OCI-LY3 (cell line): ENCODE results near the gene CDKN2C.
"Not testable (repeated sequence)": the region's sequence is repeated elsewhere in the genome, so short reads cannot be mapped to it uniquely, and the experiment has no call there.

Experiments used
- H2AFZ ChIP-seq: fragments of 200-600, 300-600 bp; shearing (Covaris generic); 2 replicates; pipeline ENCODE4 v1.6.0; 2014; ENCODE audit warnings: antibody characterized with exemption, low read depth, low read length
- H3K27ac ChIP-seq: fragments of 200-600, 300-600 bp; sonication (generic); 2 replicates; pipeline ENCODE4 v1.5.1; 2014; ENCODE audit warnings: mild to moderate bottlenecking, low read length, moderate library complexity, mixed read lengths
- H3K27me3 ChIP-seq: fragments of 200-600, 300-600 bp; sonication (generic); 2 replicates; pipeline ENCODE4 v1.6.1; 2014; ENCODE audit warnings: low read depth, low read length, mixed read lengths
- H3K36me3 ChIP-seq: fragments of 200-600, 300-600 bp; sonication (generic); replicated peaks from 2 replicates; pipeline ENCODE3; 2014; ENCODE audit warnings: low read depth, low read length, mixed read lengths
- H3K4me1 ChIP-seq: fragments of 300-600, 200-600 bp; sonication (generic); 2 replicates; pipeline ENCODE4 v1.6.1; 2014; ENCODE audit warnings: low read length, mixed read lengths
- H3K4me2 ChIP-seq: fragments of 200-600, 300-600 bp; sonication (generic); 2 replicates; pipeline ENCODE4 v1.6.1; 2014; ENCODE audit warnings: low read length, mixed read lengths
- H3K4me3 ChIP-seq: fragments of 300-600, 200-600 bp; sonication (generic); 2 replicates; pipeline ENCODE4 v1.5.1; 2014; ENCODE audit warnings: antibody characterized with exemption, mild to moderate bottlenecking, low read length, moderate library complexity
- H3K79me2 ChIP-seq: fragments of 300-600, 200-600 bp; shearing (Covaris generic); 2 replicates; pipeline ENCODE4 v1.6.1; 2014; ENCODE audit warnings: mild to moderate bottlenecking, low read length, mixed read lengths
- H3K9ac ChIP-seq: fragments of 300-600, 200-600 bp; shearing (Covaris generic); 2 replicates; pipeline ENCODE4 v1.6.0; 2014; ENCODE audit warnings: mild to moderate bottlenecking, low read length, moderate library complexity
- H3K9me3 ChIP-seq: fragments of 200-600, 300-600 bp; shearing (Covaris generic); 2 replicates; pipeline ENCODE4 v1.6.1; 2014; ENCODE audit warnings: low read length, mixed read lengths; ENCODE audit not compliant: insufficient read depth
- H4K20me1 ChIP-seq: fragments of 200-600, 300-600 bp; sonication (generic); 2 replicates; pipeline ENCODE4 v1.6.1; 2016; ENCODE audit warnings: low read length, mixed read lengths; ENCODE audit not compliant: insufficient read depth
- CTCF ChIP-seq: fragments of 200-600, 300-600 bp; sonication (generic); IDR thresholded peaks from 2 replicates; pipeline ENCODE4 v1.5.1; 2014; ENCODE audit warnings: antibody characterized with exemption, low read length, low read depth
- EZH2phosphoT487 ChIP-seq: fragments of 200-600 bp; shearing (Covaris generic); IDR thresholded peaks from 2 replicates; pipeline ENCODE4 v1.6.1; 2018; ENCODE audit warnings: antibody characterized with exemption, mixed run types, low read depth

Gene CDKN2C

GRCh38 chr1:50949286-50949982 is 20.6 kb upstream of the CDKN2C start:
- no peaks in the 10 kb centered on the region for H3K4me1 ChIP-seq
- no peaks in the 10 kb centered on the region for H3K36me3 ChIP-seq
- H3K4me2 ChIP-seq: no peak overlapping the region
- H2AFZ ChIP-seq: no peak overlapping the region
- TF ChIP-seq EZH2phosphoT487 (no peak), CTCF (no peak)
- H3K27me3 ChIP-seq: no peaks in the 10 kb centered on the region
- H3K4me3 ChIP-seq: no peak overlapping the region
- H3K79me2 ChIP-seq: peaks cover 49% of the 10 kb centered on the region
- H3K9me3 ChIP-seq: no peaks in the 10 kb centered on the region
- H3K9ac ChIP-seq: no peak overlapping the region
- H4K20me1 ChIP-seq: no peaks in the 10 kb centered on the region; the same call in 1 of the 2 replicates
- H3K27ac ChIP-seq: no peak overlapping the region

- Histone ChIP-seq H3K4me1 (no peaks in the 10 kb centered on the region), H3K27me3 (no peaks in the 10 kb centered on the region), H3K4me2 (no peak overlapping the region), H2AFZ (no peak overlapping the region), H3K9ac (no peak overlapping the region), H4K20me1 (no peaks in the 10 kb centered on the region; the same call in 1 of the 2 replicates), H3K9me3 (no peaks in the 10 kb centered on the region), H3K36me3 (no peaks in the 10 kb centered on the region), H3K27ac (no peak overlapping the region), H3K79me2 (peaks cover 44% of the 10 kb centered on the region), H3K4me3 (no peak overlapping the region)
- TF ChIP-seq CTCF: no peak
- TF ChIP-seq EZH2phosphoT487: no peak
Measured at GRCh38 chr1:50950396-50950795, 19.6 kb upstream of the CDKN2C start.

- H3K4me1 ChIP-seq, H2AFZ ChIP-seq, H3K36me3 ChIP-seq, H4K20me1 ChIP-seq, H3K27ac ChIP-seq, H3K4me2 ChIP-seq, H3K9ac ChIP-seq, H3K9me3 ChIP-seq, H3K27me3 ChIP-seq, H3K4me3 ChIP-seq: not testable (repeated sequence)
- H3K79me2 ChIP-seq: peaks cover 30% of the 10 kb centered on the region
Measured at GRCh38 chr1:50952566-50952965, 17.5 kb upstream of the CDKN2C start.

- no peak overlapping the region for H3K4me3 ChIP-seq
- TF ChIP-seq EZH2phosphoT487 (no peak), CTCF (no peak)
- H4K20me1 ChIP-seq: no peaks in the 10 kb centered on the region; the same call in 1 of the 2 replicates
- peaks cover 6% of the 10 kb centered on the region; the same call in 1 of the 2 replicates for H3K4me1 ChIP-seq
- peaks cover 27% of the 10 kb centered on the region for H3K79me2 ChIP-seq
- no peak overlapping the region for H2AFZ ChIP-seq
- H3K27ac ChIP-seq: no peak overlapping the region
- no peaks in the 10 kb centered on the region for H3K9me3 ChIP-seq
- H3K27me3 ChIP-seq: no peaks in the 10 kb centered on the region
- no peak overlapping the region for H3K4me2 ChIP-seq
- no peaks in the 10 kb centered on the region for H3K36me3 ChIP-seq
- H3K9ac ChIP-seq: no peak overlapping the region
Measured at GRCh38 chr1:50955116-50955515, 14.9 kb upstream of the CDKN2C start.
